Lower leg skin (tissue), 4 donors: ENCODE measurements around the gene TEF. TPM values are rescaled to one million over a fixed set of nuclear protein-coding genes. Genes with fewer than 3 reads are reported as not detected.

Source experiments
- DNase-seq, 2 donors: peaks; one replicate each; pipeline ENCODE4 v3.0.0-alpha.2; 2019; ENCODE audit warnings: low spot score in 2 of 2
- H3K4me3 ChIP-seq: fragments of 200-600 bp; sonication (generic); 2 replicates; pipeline ENCODE4 v1.5.1; 2017; ENCODE audit warnings: mild to moderate bottlenecking, low read depth; ENCODE audit not compliant: poor library complexity, severe bottlenecking
- CTCF ChIP-seq, 3 donors: fragments of 450-650 bp; IDR thresholded peaks; one replicate each; pipeline ENCODE4 v1.5.1; 2016; ENCODE audit warnings: antibody characterized with exemption in 3 of 3, mild to moderate bottlenecking in 3 of 3, moderate library complexity in 2 of 3
- POLR2A ChIP-seq, 2 donors: fragments of 450-650 bp; IDR thresholded peaks; one replicate each; pipeline ENCODE4 v1.6.1; 2016 to 2017; ENCODE audit warnings: antibody characterized with exemption in 2 of 2, mild to moderate bottlenecking in 1 of 2, moderate library complexity in 1 of 2
- WGBS, 2 donors: methylation state at CpG; one replicate each; pipeline ENCODE4 v1.1.5; 2018; 5-methylcytosine and 5-hydroxymethylcytosine counted together
- intact Hi-C: fragments of 100-400 bp; cut with DNase I; formaldehyde crosslinking; loops from one replicate; pipeline ENCODE4 v1.15.0; 2023; ENCODE audit warnings: low total_unique reads
- total RNA-seq, 4 donors: library from RNA; depleted of rRNA; stranded (reverse); fragments of >200 nt; gene quantifications; one replicate each; pipeline ENCODE4 v1.1.0, GENCODE V29; 2016

TEF gene
- total RNA-seq, 4 donors from 2014 or later = 27.3 to 56.1 (median 42.8) TPM

GRCh38 chr22:41408665-41409064, 26.9 kb downstream of the TEF start:
- TF ChIP-seq POLR2A (IDR thresholded peaks at IDR 0.05) (no peak), CTCF (IDR thresholded peaks at IDR 0.05) (no peak)
- H3K4me3 ChIP-seq = no peak overlapping the region
- DNase-seq = no peak
- intact Hi-C loops = no loop called here
- 83 to 85% methylated on average over 8 of the region's 8 CpGs for WGBS, 2 donors

GRCh38 chr22:41410311-41410751, 28.6 kb downstream of the TEF start:
- intact Hi-C loops = no loop called here
- no peak for TF ChIP-seq POLR2A (IDR thresholded peaks at IDR 0.05)
- TF ChIP-seq CTCF (IDR thresholded peaks at IDR 0.05) = no peak
- DNase-seq = no peak
- WGBS, 2 donors = 56 to 69% methylated on average over 7 of the region's 7 CpGs
- no peak overlapping the region for H3K4me3 ChIP-seq

- no peak overlapping the region for H3K4me3 ChIP-seq
- WGBS, 2 donors = 63 to 76% methylated on average over 11 of the region's 11 CpGs
- no peak for TF ChIP-seq CTCF (IDR thresholded peaks at IDR 0.05)
- no peak for TF ChIP-seq POLR2A (IDR thresholded peaks at IDR 0.05)
- DNase-seq = no peak
- intact Hi-C loops = no loop called here
Observed at GRCh38 chr22:41411021-41411851, 29.5 kb downstream of the TEF start.

- intact Hi-C loops = no loop called here
- WGBS, 2 donors = 90% methylated on average over 4 of the region's 4 CpGs
- no peak overlapping the region for H3K4me3 ChIP-seq
- no peak for DNase-seq
- TF ChIP-seq POLR2A (IDR thresholded peaks at IDR 0.05) (no peak), CTCF (IDR thresholded peaks at IDR 0.05) (no peak)
Observed at GRCh38 chr22:41415554-41415953, 33.8 kb downstream of the TEF start.

- 43 to 61% methylated on average over 10 to 13 of the region's 13 CpGs for WGBS, 2 donors
- TF ChIP-seq CTCF (IDR thresholded peaks at IDR 0.05) = no peak
- TF ChIP-seq POLR2A (IDR thresholded peaks at IDR 0.05) = no peak
- intact Hi-C loops = no loop called here
- DNase-seq = peak; percentile 75 to 96
- H3K4me3 ChIP-seq = no peak overlapping the region
Observed at GRCh38 chr22:41417622-41418390, 36.1 kb downstream of the TEF start.
